Measurements from ENCODE around the gene MTX1. TPM values are rescaled to one million over a fixed set of nuclear protein-coding genes. Genes with fewer than 3 reads are reported as not detected.
A peak's percentile ranks its signal among the peaks of the same experiment; 100 is the strongest.

The MTX1 gene
- total RNA-seq, 1 donor from 2014 or later: 29.8 TPM

DNA sequence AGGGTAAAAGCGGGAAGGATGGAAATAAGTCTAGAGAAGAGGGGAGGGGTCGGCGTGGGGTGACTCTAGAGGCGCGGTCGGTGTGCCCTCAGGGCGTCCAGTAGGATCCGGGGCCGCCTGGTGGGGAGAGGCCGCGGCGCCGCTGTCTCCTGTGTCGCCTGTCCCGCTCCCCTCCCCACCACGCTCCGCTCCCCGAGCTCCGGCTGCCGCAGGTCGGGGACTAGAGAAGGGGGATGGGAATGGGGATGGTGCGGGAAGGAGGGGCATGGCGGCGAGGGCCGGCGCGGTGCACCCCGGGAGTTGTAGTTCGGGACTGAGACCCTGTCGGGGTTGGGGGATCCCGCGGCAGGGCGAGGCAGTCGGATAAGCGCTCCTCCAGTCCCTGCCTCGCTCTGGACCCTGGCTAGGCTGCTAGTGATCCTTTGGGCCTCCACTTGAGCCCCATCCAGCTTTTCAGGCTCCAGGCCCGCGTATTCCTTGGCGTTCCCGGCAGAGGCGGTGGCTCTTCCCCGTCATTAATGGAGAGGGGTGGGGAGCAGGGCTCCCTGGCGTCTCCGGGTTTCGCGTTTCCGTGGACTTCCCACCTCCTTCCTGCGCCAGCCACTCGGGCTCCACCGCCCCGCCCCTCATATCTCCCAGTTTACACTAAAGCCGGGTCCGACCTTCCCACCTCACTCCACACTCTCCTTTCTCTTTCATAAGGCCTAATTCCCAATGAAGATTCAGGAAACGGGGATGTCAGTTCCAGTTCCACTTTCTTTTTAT lies 46.9 kb downstream of the MTX1 start, which contains the start of gene ENTREP3:
Gene ENTREP3 (minus strand): TSS at position 241 of the 765 bp plus-strand sequence. CDS start 606 bp downstream, outside the sequence.
- no peaks in the 10 kb centered on the region for H3K27me3 Mint-ChIP-seq (ENCODE audit: low read depth)
- DNase-seq (ENCODE audit: low spot score): peak; percentile 97

DNA sequence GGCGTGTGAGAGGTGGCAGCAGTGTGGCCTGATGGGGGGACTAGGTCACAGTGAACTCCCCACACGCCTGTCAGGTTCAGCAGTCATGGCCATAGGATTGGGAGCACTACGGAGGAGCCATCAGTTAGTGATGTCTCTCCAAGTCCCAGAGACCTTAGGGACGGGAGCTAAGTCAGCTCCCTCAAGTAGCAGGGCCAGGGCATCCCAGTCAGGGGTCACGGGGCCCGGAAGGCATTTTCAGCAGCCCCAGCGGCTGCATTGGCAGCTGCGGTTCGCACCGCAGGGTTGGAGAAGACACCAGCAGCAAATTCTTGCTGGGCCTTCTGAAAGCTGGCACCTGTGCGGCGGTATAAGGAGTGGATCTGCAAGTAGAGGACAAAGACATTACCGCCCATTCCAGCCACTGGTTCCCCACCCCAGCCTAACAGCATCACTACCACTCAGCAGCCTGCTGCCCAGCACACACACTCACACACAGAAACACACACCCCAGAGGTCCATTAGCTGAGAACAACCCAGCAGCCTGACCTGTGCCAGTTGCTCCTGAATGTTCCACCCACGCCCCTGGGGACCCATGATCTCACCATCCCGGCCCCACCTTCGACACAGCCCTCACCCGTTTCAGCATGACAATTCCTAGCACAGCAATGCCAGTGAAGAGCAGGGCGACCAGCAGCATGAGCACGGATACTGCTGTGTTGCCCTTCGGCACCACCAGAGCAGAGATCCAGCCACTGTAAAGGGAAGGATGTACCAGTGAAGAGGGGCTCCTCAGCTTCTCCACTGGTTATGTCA lies 47.8 kb downstream of the MTX1 start:
- Mint-ChIP-seq H3K27ac (ENCODE audit: unreplicated experiment) (peak overlapping the region; percentile 93), H3K27me3 (ENCODE audit: low read depth) (no peaks in the 10 kb centered on the region), H3K4me1 (ENCODE audit: low read depth) (peaks cover 43% of the 10 kb centered on the region)

More for the DNA sequence above, 46.9 kb downstream of the MTX1 start, which contains the start of gene ENTREP3:
- H3K9me3 Mint-ChIP-seq (ENCODE audit: low read depth): no peaks in the 10 kb centered on the region
- TF ChIP-seq, protein P1, sequence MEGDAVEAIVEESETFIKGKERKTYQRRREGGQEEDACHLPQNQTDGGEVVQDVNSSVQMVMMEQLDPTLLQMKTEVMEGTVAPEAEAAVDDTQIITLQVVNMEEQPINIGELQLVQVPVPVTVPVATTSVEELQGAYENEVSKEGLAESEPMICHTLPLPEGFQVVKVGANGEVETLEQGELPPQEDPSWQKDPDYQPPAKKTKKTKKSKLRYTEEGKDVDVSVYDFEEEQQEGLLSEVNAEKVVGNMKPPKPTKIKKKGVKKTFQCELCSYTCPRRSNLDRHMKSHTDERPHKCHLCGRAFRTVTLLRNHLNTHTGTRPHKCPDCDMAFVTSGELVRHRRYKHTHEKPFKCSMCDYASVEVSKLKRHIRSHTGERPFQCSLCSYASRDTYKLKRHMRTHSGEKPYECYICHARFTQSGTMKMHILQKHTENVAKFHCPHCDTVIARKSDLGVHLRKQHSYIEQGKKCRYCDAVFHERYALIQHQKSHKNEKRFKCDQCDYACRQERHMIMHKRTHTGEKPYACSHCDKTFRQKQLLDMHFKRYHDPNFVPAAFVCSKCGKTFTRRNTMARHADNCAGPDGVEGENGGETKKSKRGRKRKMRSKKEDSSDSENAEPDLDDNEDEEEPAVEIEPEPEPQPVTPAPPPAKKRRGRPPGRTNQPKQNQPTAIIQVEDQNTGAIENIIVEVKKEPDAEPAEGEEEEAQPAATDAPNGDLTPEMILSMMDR (IDR thresholded peaks at IDR 0.05): peak; percentile 22
- H3K27ac Mint-ChIP-seq (ENCODE audit: unreplicated experiment): peak within 1 kb of the TSS; percentile 93
- peaks cover 44% of the 10 kb centered on the region for H3K4me1 Mint-ChIP-seq (ENCODE audit: low read depth)
- peaks cover 15% of the 10 kb centered on the region for H3K36me3 Mint-ChIP-seq (ENCODE audit: low read depth)
- peak within 1 kb of the TSS; percentile 83 for H3K4me3 Mint-ChIP-seq (ENCODE audit: unreplicated experiment)

DNA sequence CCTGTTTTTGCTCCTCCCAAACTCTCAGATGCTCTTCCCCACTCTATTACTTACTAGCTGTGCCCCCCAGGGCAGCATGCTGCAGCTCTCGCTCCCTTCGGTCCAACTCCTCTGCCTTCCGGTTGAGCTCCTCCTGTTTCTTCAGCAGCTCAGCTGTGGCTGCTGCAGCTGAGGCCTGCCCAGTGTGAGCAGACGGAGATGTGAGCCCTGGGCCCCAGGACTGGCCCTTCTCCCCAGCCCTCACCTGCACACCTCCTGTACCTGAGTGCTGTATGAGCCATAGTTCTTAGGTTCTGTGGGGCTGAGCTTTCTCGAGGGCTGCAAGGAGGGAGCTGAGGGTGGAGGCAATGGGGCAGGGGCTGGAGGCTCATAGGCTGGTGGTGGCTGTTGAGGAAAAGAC lies 51.8 kb downstream of the MTX1 start:
- DNase-seq (ENCODE audit: low spot score): no peak
- peaks cover 36% of the 10 kb centered on the region for H3K4me1 Mint-ChIP-seq (ENCODE audit: low read depth)
- peaks cover 24% of the 10 kb centered on the region for H3K36me3 Mint-ChIP-seq (ENCODE audit: low read depth)
- no peak overlapping the region for H3K27ac Mint-ChIP-seq (ENCODE audit: unreplicated experiment)
- TF ChIP-seq, protein P1 (IDR thresholded peaks at IDR 0.05): no peak
- no peaks in the 10 kb centered on the region for H3K9me3 Mint-ChIP-seq (ENCODE audit: low read depth)
- H3K4me3 Mint-ChIP-seq (ENCODE audit: unreplicated experiment): no peak overlapping the region
- H3K27me3 Mint-ChIP-seq (ENCODE audit: low read depth): no peaks in the 10 kb centered on the region

More for the DNA sequence above, 47.8 kb downstream of the MTX1 start:
- no peak for DNase-seq (ENCODE audit: low spot score)
- H3K4me3 Mint-ChIP-seq (ENCODE audit: unreplicated experiment): peak overlapping the region; percentile 83
- TF ChIP-seq, protein P1 (IDR thresholded peaks at IDR 0.05): no peak
- peaks cover 17% of the 10 kb centered on the region for H3K36me3 Mint-ChIP-seq (ENCODE audit: low read depth)
- no peaks in the 10 kb centered on the region for H3K9me3 Mint-ChIP-seq (ENCODE audit: low read depth)

DNA sequence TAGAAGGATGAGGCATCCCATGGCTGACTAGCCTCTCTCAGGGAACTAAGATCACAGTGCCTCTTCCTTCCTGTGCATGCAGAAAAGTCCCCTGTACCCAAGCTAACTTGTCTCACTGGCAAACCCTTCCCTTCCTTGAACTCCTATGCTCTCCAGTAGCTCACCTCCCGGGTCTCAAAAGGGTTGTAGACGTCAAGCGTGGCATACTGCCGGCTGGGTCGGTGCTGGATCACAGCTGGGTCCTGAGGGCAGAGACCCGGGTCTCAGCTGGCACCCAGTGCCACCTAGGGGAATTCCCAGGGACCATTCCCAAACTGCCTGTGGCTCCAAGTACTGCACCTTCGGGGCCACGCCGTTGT lies 53.0 kb downstream of the MTX1 start:
- H3K4me3 Mint-ChIP-seq (ENCODE audit: unreplicated experiment): peak overlapping the region; percentile 94
- H3K27ac Mint-ChIP-seq (ENCODE audit: unreplicated experiment): peak overlapping the region; percentile 98
- H3K27me3 Mint-ChIP-seq (ENCODE audit: low read depth): no peaks in the 10 kb centered on the region
- DNase-seq (ENCODE audit: low spot score): no peak
- no peaks in the 10 kb centered on the region for H3K9me3 Mint-ChIP-seq (ENCODE audit: low read depth)
- peaks cover 28% of the 10 kb centered on the region for H3K36me3 Mint-ChIP-seq (ENCODE audit: low read depth)
- TF ChIP-seq, protein P1 (IDR thresholded peaks at IDR 0.05): peak; percentile 40
- peaks cover 27% of the 10 kb centered on the region for H3K4me1 Mint-ChIP-seq (ENCODE audit: low read depth)

Data from chondrocyte (in vitro differentiated cells).